Measurements from ENCODE around the gene SLC35D2.
"Not testable (repeated sequence)": the region's sequence is repeated elsewhere in the genome, so short reads cannot be mapped to it uniquely, and the experiment has no call there.

The SLC35D2 gene

DNA sequence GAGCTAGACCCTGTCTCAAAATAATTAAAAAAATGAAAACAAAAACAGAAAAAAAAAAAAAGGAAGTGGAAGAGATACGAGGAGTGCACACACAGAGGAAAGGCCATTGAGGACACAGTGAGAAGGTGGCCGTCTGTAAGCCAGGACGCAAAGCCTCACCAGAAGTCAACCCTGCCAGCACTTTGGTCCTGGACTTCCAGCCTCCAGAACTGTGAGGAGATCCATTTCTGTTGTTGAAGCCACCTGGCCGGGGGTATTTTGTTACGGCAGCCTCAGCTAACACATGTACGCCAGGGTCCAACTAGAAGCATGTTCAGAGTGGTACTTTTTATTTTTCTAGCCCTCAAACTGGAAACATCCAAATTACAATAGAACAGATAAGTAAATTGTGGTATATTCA lies 21.8 kb downstream of the SLC35D2 start:
- DNase-seq (ENCODE audit: low read depth, low spot score): no peak

DNA sequence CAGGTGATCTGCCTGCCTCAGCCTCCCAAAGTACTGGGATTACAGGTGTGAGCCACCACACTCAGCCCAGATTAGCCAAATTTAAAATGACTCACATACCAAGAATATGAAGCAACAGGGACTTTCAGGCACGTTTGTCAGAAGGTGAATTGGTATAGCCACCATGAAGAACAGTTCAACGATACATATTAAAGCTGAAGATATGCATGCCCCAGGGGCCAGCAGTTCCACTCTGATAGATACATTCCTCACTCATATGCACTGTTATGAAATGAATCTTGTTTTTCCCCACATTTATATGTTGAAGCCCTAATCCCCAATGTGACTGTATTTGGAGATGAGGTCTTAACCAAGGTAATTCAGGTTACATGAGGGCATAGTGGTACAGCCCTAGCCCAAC lies 22.5 kb downstream of the SLC35D2 start:
- DNase-seq (ENCODE audit: low read depth, low spot score): no peak

DNA sequence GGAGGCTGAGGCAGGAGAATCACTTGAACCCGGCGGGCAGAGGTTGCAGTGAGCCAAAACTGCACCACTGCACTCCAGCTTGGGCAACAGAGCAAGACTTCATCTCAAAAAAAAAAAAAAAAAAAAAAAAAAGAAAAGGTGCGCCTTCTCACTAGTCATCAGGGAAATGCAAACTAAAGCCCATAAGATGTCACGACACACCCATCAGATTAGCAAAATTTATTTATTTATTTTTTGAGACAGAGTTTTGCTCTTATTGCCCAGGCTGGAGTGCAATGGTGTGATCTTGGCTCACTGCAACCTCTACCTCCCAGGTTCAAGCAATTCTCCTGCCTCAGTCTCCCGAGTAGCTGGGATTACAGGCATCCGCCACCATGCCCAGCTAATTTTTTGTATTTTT lies 23.0 kb downstream of the SLC35D2 start:
- DNase-seq (ENCODE audit: low read depth, low spot score): not testable (repeated sequence)

DNA sequence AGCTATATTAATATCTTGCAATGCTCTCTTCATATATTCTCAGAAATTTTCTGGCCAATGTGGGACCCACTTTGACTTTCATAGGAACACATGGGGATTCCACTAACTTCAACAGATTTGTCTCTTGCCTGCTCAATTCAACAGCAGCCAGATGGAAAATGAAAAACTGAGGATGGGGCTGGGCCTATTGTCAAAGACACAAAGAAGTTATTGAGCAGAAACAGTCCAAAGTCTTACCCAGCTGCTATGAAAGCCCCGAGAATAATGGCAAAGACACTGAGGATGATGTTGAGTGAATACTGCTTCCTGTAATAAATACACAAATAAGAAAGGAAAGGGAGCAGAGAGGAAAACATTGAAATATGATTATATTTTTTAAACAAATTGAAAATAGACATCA lies 32.6 kb downstream of the SLC35D2 start:
- DNase-seq (ENCODE audit: low read depth, low spot score): no peak

DNA sequence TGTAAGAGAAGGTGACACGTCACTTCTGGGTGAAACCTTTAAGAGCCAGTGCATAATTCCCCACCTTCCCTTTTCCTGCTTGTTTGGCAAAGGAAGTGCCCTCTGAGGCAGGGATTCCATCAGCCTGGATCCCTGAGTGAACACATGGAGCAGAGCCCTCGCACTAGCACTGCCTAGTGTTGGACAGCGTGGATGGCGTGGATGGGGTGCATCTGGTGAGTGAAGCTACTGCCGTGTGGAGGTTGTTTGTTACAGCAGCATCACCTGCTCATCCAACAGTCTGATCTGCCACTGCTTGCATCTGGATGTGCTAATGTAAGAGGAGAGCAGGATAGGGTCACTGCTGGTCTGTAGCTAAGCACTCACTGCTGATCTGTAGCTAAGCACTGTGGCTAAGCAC lies 35.2 kb downstream of the SLC35D2 start:
- DNase-seq (ENCODE audit: low read depth, low spot score): no peak

DNA sequence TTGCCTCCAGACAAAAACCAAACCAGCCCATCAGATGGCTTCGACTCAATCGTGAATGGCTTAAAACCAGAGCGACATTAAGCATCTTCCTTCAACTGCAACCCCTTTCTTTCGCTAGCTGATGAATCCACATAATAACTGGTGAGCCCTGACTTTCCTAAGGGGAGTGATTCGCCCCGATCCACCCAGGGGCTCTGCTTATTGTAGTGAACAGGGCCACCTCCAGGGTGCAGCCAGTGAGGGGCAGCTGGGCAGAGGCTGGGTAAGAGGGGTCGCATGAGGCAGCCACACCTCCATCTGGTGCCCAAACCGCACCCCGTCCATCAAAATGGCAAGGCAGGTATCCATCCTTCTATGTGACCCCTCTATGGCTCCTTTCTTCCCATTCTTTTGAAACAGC lies 38.0 kb downstream of the SLC35D2 start:
- no peak for DNase-seq (ENCODE audit: low read depth, low spot score)

DNA sequence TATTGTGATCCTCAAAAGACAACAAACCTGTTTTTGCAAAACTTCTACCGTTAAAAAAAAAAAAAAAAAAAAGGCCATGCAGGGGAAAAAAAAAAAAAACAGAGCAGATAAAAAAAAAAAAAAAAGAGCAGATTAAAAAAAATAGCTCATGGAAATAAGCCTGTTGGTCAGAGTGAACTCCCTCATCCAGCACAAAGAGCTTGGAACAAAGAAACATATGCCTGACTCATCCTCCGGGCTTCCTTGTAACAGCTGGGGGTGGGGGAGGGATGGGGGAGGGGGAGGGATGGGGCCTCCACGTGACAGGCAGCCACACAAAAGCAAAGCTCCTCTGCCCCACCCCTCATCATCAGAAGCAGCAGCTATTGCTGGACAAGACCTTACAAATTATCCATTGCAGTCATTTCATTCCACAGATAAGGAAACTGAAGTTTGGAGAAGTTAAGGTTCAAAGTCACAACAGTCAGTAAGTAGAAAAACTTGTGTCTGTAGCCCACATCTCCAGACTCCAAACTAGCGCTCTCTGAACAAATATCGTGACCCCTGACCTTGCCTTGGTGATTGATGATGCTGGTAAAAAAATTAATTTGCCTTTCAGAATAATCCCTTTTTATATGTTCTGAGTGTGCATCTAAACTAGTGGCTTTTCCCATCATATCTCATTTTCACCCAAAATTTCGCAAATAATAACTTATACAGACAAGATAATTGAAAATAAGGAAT lies 38.9 kb downstream of the SLC35D2 start:
- peak; percentile 89 for DNase-seq (ENCODE audit: low read depth, low spot score)

DNA sequence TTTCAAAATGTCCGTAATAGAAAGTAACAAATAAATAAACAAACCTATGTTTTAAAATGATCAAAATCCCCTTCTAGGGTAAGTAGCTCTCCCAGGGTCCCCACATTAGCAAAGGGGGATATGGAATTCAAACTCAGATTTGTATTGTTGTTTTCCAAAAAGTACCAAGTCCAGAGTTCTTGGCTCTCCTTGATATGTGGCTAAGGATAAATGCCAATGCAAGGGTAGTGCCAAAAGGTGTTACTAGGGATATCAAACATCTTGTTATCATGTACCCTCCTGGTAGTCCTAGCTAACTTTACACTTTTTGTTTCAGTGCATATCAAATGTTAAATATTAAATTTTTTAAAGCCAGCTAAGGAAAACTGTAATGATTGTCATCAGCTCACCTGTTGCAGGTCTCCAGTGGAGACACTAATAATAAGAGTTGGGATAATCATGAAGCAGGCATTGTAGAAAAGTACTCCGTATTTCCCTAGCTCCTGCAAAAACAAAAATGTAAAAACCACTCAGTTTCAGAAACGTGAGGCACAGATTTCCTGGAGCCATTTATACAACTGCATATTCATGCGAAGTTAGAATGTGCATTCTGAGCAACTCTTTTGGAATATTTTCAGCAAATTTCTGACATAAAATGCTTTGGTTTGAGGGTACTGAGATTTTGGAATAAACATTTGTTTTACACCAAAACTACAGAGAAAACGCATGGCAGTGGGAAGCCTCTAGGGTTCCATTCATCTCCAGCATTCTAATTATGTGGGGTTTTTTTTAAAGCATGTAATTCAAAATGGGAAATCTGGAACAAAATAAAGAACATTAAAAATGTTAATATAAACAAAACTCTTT lies 39.8 kb downstream of the SLC35D2 start:
- no peak for DNase-seq (ENCODE audit: low read depth, low spot score)

DNA sequence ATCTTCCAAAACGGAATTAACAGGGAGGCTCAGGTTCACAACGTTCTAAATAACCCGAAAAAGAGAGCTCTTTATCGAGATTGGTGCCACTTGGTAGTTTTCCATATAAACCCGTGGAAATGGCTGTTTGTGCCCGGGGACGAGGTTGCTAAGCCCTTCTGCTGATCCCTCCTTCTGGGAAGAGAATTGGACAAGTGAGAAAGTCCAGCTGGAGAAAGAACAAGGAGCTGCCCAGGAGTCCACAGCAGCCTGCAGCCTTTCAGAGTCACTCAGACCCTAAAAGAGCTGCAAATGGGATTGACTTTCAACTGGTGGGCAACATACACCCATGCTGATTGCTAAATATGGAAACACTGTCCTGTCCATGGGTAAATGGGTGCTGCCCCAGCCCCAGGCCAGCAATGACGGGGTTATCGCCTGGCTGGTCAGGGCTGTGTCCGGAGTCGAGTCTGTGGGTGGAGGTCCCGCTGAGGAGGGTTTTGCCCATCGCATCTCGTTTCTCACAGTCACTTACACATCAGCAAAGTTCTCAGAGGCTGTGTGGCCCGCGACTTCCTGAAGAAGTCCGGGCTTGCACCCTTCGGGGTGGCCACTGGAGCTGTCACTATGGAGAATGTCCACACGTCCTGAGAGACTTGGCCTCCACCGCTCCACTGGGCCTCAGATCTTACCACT lies 40.8 kb downstream of the SLC35D2 start:
- no peak for DNase-seq (ENCODE audit: low read depth, low spot score)

DNA sequence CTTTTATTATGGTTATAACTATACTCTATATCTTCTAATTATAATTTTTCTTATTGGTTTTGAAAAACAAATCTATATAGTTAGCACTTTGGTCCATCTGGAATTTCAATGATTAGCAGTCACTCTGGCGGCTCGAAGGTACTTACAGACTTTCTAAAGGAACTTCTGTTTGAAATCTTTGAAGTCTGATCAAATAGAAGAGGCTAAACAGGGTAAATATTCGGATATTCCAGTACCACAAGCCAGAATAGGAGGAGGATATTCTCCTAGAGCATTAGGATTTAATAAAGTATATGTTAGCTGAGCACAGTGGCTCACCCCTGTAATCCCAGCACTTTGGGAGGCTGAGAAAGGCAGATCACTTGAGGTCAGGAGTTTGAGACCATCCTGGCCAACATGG lies 42.8 kb downstream of the SLC35D2 start:
- no peak for DNase-seq (ENCODE audit: low read depth, low spot score)

DNA sequence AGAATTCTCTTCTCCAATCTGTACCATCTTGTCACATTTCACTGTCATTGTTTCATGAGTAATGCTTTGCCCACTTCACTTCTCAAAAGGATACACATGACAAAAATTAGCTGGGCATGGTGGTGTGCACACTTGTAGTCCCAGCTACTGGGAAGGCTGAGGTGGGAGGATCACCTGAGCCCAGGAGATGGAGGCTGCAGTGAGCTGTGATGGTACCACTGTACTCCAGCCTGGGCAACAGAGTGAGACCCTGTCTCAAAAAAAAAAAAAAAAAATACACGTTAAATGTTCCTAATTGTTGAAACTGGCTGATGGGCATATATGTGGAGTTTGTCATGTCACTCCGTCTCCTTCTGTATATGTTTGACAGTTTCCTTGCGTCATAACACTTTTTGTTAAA lies 45.2 kb downstream of the SLC35D2 start:
- no peak for DNase-seq (ENCODE audit: low read depth, low spot score)

DNA sequence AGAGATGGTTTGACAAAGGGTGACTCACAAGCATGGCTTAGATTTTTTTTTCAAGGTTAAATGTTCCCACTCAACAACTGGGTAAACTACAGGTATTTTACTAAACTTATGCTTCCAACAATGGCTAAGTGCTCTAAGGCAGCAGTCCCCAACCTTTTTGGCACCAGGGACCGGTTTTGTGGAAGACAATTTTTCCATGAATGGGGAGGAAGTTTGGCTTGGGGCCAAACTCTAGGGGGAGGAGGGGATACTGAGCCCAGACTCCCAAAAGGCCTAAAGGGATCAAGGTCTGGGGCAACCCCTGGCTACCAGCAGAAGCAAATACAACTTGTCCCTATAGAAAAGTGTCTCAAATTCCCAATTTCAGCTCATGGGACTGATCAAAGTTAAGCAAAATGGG lies 49.6 kb downstream of the SLC35D2 start:
- no peak for DNase-seq (ENCODE audit: low read depth, low spot score)

DNA sequence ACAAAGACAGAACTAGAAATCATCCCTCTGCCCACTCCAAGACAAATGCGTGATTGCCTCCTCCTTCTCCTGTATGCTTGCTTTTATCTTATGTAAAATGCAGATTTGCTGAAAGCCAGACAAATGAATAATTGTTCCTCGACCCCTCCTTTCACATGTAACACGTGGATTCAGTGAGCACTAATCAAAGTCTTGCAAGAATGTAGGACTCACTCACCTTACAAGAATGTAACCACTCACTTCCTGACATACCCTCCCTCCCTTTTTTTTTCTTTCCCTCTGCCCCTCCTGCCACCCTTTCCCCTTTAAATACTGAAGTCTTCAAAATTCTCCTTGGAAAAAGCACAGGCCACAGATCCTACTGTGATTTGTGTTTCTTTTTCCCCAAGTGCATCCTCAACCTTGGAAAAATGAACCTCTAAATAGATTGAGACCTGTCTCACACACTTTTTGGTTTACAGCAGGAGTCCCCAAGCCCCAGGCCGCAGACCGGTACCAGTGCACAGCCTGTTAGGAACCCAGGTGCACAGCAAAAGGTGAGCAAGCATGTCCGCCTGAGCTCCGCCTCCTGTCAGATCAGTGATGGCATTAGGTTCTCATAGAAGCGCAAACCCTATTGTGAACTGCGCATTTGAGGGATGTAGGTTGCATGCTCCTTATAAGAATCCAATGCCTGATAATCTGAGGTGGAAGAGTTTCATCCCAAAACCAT lies 52.1 kb downstream of the SLC35D2 start:
- peak; percentile 55 for DNase-seq (ENCODE audit: low read depth, low spot score)

DNA sequence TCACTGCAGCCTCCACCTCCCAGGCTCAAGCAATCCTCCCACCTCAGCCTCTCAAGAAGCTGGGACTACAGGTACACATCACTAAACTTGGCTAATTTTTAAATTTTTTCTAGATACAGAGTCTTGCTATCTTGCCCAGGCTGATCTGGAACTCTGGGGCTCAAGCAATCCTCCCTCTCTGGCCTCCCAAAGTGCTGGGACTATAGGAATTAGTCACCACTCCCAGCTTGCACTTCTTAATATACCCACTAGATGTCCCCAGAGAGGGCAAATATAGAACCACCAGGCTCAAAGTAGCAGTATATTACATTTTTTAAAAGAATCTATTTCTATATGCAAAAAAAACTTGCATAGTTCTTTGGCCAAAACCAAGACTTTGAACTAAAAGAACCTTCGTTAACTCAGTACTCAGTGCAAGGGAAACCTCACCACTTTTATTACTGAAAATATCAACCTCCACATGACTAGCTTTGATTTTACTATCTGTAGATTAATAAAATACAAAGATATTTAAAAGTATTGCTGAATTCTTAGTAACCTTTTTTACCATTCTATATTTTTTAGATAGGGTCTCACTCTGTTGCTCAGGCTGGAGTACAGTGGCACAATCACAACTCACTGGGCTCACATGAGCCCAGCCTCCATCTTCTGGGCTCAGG lies 55.7 kb downstream of the SLC35D2 start:
- DNase-seq (ENCODE audit: low read depth, low spot score): peak; percentile 80

DNA sequence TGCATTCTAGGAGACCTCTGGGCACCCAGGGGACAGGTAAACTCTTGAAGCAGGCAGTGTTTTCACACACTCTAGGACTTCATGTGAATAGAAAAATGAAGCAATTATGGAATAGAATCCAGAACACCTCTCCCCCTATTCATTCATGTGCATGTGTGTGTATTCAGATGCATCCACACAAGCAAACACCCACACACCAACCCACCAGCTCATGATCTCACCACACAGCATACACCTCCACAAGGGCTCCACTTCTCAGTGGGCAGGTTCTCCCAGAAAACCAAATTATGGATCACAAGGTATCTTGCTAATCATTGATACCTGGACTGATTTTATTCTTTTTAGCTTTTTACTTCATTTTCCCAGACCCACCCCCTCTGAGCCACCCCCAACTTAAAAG lies 60.3 kb downstream of the SLC35D2 start:
- no peak for DNase-seq (ENCODE audit: low read depth, low spot score)

DNA sequence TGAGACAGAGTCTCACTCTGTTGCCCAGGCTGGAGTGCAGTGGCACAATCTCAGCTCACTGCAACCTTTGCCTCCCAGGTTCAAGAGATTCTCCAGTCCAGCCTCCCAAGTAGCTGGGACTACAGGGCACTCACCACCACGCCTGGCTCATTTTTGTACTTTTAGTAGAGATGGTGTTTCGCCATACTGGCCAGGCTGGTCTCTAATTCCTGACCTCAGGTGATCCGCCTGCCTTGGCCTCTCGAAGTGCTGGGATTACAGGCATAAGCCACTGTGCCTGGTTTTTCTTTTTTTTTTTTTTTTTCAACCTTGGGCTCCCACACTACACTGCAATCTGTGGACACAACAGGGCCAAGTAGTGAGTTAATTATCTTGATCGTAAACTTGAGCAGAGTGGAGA lies 60.8 kb downstream of the SLC35D2 start:
- DNase-seq (ENCODE audit: low read depth, low spot score): not testable (repeated sequence)

DNA sequence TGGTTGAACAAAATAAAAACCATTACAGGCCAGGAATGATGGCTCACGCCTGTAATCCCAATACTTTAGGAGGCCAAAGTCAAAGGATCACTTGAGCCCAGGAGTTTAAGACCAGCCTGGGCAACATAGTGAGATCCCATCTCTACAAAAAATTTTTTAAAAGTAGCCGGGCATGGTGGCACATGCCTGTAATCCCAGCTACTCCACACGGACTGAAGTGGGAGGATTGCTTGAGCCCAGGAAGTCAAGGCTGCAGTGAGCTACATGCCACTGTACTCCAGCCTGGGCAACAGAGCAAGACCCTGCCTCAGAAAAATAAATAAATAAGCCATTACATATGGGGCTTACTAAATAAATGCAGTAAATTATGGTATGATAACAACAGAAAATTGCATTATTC lies 61.3 kb downstream of the SLC35D2 start:
- not testable (repeated sequence) for DNase-seq (ENCODE audit: low read depth, low spot score)

DNA sequence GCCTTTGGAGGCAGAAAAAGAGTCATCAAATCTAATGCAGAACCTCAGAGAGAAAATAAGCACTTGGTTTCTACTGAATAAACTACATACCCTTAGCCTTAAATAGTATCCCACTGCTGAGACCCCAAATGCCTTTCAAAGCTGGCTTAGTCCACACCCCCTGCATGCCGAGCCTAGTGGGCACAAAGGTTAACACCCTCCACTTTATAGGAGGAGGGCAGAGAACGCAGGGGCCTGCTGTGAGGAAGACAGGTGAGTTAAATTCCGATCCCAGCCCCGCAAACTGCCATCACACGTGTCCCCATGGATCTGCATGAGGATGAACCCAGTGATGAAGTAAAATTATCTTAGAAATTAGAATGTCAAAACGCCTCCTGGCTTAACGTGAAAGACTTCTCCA lies 62.0 kb downstream of the SLC35D2 start:
- DNase-seq (ENCODE audit: low read depth, low spot score): no peak

DNA sequence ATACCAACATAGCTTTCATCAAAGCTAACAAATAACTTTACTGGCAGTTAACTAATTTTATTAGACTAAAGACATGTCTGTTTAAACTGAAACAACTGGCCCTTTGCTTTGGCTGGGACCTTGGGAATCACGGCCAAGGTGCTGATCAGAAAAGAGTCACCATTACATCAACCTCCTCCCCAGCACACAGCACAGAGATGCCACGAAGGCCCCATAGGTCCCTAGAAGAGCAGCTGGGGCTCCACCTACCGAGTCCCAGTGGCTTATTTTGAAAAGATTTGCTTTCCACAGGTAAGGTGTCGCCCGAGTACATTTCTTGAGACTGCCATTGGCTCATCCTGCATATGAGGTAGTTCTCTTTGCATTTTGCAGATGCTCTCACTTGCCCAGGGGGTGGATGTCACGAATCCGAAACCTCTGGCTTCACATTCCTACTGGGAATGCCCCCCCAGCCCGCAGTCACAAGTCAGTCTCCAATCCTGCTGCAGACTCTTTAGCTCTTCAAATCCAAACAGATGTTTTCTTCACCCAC lies 62.7 kb downstream of the SLC35D2 start:
- DNase-seq (ENCODE audit: low read depth, low spot score): no peak

DNA sequence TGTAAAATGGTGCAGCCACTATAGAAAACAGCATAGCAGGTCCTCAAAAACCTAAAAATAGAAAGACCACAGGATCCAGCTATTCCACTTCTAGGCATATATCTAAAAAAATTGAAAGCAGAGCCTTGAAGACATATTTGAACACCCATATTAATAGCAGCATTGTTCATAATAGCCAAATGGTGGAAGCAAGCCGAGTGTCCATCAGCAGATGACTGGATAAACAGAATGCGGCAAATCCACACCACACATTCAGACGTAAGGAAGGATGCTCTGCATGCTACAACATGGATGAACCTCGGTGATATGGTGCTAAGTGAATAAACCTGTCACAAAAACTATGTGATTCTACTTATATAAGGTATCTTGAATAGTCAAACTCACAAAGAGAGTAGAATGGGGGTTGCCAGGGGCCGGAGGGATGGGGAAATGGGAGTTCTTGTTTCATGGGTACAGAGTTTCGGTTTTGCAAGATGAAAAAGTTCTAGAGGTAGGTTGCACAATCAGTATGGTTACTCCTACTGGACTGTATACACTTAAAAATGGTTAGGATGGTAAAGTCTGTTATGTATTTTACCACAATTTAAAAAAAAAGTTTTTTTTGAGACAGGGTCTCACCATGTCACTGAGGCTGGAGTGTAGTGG lies 64.5 kb downstream of the SLC35D2 start:
- no peak for DNase-seq (ENCODE audit: low read depth, low spot score)

Data from astrocyte of the hippocampus (primary cell).